Measurements from ENCODE around the gene NEMP2.

GRCh38 chr2:190575263-190575662 lies 40.7 kb upstream of the NEMP2 start:
- TF ChIP-seq POLR2AphosphoS5 (IDR thresholded peaks at IDR 0.05; ENCODE audit: low read depth) (no peak), CTCF (IDR thresholded peaks at IDR 0.05; ENCODE audit: insufficient read depth, low read length) (no peak), SPI1 (IDR thresholded peaks at IDR 0.05; ENCODE audit: borderline replicate concordance, low read depth) (no peak)

All from HL-60 (cell line).